Glutamatergic neuron (in vitro differentiated cells): Measurements from ENCODE around the gene OR13C8. TPM values are rescaled to one million over a fixed set of nuclear protein-coding genes. Genes with fewer than 3 reads are reported as not detected.

ENCODE experiments used
- DNase-seq: peaks from one replicate; pipeline ENCODE4 v3.0.0; 2022
- H3K27ac Mint-ChIP-seq: one replicate; pipeline ENCODE4 v1.8.0; 2020; ENCODE audit warnings: mild to moderate bottlenecking, mixed read lengths, inconsistent platforms; ENCODE audit not compliant: unreplicated experiment
- H3K27me3 Mint-ChIP-seq: one replicate; pipeline ENCODE4 v1.8.0; 2020; ENCODE audit warnings: mild to moderate bottlenecking, moderate library complexity, mixed read lengths, inconsistent platforms; ENCODE audit not compliant: unreplicated experiment
- H3K36me3 Mint-ChIP-seq: one replicate; pipeline ENCODE4 v1.8.0; 2020; ENCODE audit warnings: mild to moderate bottlenecking, mixed read lengths, inconsistent platforms; ENCODE audit not compliant: unreplicated experiment
- H3K4me1 Mint-ChIP-seq: one replicate; pipeline ENCODE4 v1.8.0; 2020; ENCODE audit warnings: mild to moderate bottlenecking, low read depth, mixed read lengths, inconsistent platforms; ENCODE audit not compliant: unreplicated experiment
- H3K4me3 Mint-ChIP-seq: one replicate; pipeline ENCODE4 v1.8.0; 2020; ENCODE audit warnings: mild to moderate bottlenecking, mixed read lengths, inconsistent platforms; ENCODE audit not compliant: unreplicated experiment
- H3K9me3 Mint-ChIP-seq: one replicate; pipeline ENCODE4 v1.8.0; 2020; ENCODE audit warnings: mild to moderate bottlenecking, moderate library complexity, mixed read lengths, inconsistent platforms; ENCODE audit not compliant: unreplicated experiment
- total RNA-seq: library from RNA; stranded (reverse); fragmentation: NEBNext Ultra II Directional; extraction: Animal tissue kit (Norgen Biotek cat#: 25700); gene quantifications from one replicate; pipeline ENCODE4 v1.2.1, GENCODE V29; 2021; ENCODE audit not compliant: unreplicated experiment
- TF ChIP-seq, protein P1 (sequence below): fragments of 200-600 bp; sonication (generic); IDR thresholded peaks from one replicate; pipeline ENCODE4 v1.5.0; 2021; ENCODE audit not compliant: partially characterized antibody, unreplicated experiment

OR13C8 gene
- total RNA-seq, 1 donor from 2014 or later, result not detected

GRCh38 chr9:104544644-104545043, 24.3 kb upstream of the OR13C8 start:
- no peaks in the 10 kb centered on the region for H3K27me3 Mint-ChIP-seq
- no peak for DNase-seq
- TF ChIP-seq, protein P1, sequence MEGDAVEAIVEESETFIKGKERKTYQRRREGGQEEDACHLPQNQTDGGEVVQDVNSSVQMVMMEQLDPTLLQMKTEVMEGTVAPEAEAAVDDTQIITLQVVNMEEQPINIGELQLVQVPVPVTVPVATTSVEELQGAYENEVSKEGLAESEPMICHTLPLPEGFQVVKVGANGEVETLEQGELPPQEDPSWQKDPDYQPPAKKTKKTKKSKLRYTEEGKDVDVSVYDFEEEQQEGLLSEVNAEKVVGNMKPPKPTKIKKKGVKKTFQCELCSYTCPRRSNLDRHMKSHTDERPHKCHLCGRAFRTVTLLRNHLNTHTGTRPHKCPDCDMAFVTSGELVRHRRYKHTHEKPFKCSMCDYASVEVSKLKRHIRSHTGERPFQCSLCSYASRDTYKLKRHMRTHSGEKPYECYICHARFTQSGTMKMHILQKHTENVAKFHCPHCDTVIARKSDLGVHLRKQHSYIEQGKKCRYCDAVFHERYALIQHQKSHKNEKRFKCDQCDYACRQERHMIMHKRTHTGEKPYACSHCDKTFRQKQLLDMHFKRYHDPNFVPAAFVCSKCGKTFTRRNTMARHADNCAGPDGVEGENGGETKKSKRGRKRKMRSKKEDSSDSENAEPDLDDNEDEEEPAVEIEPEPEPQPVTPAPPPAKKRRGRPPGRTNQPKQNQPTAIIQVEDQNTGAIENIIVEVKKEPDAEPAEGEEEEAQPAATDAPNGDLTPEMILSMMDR, result no peak
- no peaks in the 10 kb centered on the region for H3K4me1 Mint-ChIP-seq
- no peaks in the 10 kb centered on the region for H3K36me3 Mint-ChIP-seq
- no peak overlapping the region for H3K4me3 Mint-ChIP-seq
- H3K27ac Mint-ChIP-seq, result no peak overlapping the region
- no peaks in the 10 kb centered on the region for H3K9me3 Mint-ChIP-seq

- Mint-ChIP-seq H3K4me1 (no peaks in the 10 kb centered on the region), H3K36me3 (peaks cover 6% of the 10 kb centered on the region)
Observed at GRCh38 chr9:104553261-104553660, 15.7 kb upstream of the OR13C8 start.

DNA sequence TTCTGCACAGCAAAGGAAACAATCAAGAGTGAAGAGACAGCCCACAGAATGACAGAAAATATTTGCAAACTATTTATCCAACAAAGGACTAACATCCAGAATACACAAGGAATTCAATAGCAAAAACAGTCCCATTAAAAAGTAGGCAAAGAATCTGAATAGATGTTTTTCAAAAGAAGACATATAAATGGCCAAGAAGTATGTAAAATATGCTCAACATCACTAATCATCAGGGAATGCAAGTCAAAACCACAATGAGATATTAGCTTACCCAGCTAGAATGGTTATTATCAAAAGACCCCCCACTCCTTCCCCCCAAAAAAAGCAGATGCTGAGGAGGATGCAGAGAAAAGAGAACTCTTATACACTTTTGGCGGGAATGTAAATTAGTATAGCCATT, 13.4 kb upstream of the OR13C8 start:
- H3K27ac Mint-ChIP-seq, result no peak overlapping the region
- no peaks in the 10 kb centered on the region for H3K4me1 Mint-ChIP-seq
- peaks cover 4% of the 10 kb centered on the region for H3K27me3 Mint-ChIP-seq
- DNase-seq, result no peak
- peaks cover 5% of the 10 kb centered on the region for H3K9me3 Mint-ChIP-seq
- peaks cover 6% of the 10 kb centered on the region for H3K36me3 Mint-ChIP-seq
- TF ChIP-seq, protein P1, result no peak
- H3K4me3 Mint-ChIP-seq, result no peak overlapping the region

More at GRCh38 chr9:104553261-104553660, 15.7 kb upstream of the OR13C8 start:
- TF ChIP-seq, protein P1, result no peak
- Mint-ChIP-seq H3K27me3 (peaks cover 4% of the 10 kb centered on the region), H3K4me3 (no peak overlapping the region), H3K9me3 (peaks cover 3% of the 10 kb centered on the region), H3K27ac (no peak overlapping the region)
- DNase-seq, result no peak

DNA sequence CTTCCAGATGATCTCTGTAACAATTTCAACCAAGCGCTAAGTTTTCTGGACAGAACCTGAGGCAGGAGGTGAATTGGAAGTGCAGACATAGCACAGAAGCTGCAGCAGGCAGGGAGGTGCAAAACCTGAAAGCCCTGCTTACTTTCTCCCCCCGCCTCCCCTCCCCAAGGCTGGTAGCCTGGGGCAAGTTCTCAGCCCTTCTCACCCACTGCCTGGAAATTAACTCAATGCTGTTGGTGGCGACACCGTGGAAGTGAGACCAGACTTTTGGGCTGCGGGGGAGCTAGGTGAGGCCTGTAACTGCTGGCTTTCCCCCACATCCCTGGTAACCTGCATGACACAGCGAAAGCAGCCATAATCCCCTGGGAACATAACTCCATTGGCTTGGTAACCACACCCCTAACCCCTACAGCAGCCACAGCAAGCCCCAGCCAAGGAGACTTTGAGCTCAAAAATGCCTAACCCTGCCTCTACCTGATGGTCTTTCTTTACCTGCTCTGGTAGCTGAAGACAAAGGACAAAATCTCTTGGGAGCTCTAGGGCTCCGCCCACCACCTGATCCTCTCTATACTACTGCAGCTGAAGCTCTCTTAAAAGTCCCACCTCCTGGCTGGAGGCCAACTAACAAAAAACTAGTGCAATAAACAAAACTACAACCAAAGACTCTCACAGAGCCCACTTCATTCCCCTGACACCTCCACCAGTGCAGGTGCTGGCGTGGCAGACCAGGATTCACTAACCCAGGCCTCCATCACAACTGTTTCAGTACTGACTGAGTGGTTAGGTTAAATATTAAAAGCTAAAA, 11.9 kb upstream of the OR13C8 start:
- H3K4me3 Mint-ChIP-seq, result no peak overlapping the region
- DNase-seq, result no peak
- H3K27me3 Mint-ChIP-seq, result peaks cover 4% of the 10 kb centered on the region
- no peaks in the 10 kb centered on the region for H3K4me1 Mint-ChIP-seq
- H3K27ac Mint-ChIP-seq, result no peak overlapping the region
- peaks cover 5% of the 10 kb centered on the region for H3K9me3 Mint-ChIP-seq
- TF ChIP-seq, protein P1, result no peak
- H3K36me3 Mint-ChIP-seq, result peaks cover 6% of the 10 kb centered on the region

GRCh38 chr9:104564358-104564757, 4.6 kb upstream of the OR13C8 start:
- no peaks in the 10 kb centered on the region for H3K4me1 Mint-ChIP-seq

More at GRCh38 chr9:104564358-104564757, 4.6 kb upstream of the OR13C8 start:
- no peak for DNase-seq
- no peaks in the 10 kb centered on the region for H3K9me3 Mint-ChIP-seq
- TF ChIP-seq, protein P1, result no peak
- no peaks in the 10 kb centered on the region for H3K36me3 Mint-ChIP-seq
- no peak overlapping the region for H3K27ac Mint-ChIP-seq
- H3K27me3 Mint-ChIP-seq, result no peaks in the 10 kb centered on the region
- H3K4me3 Mint-ChIP-seq, result no peak overlapping the region
